Heart right ventricle (tissue), 16 donors: Measurements from ENCODE around the gene PGA5. TPM values are rescaled to one million over a fixed set of nuclear protein-coding genes. Genes with fewer than 3 reads are reported as not detected.
A peak's percentile ranks its signal among the peaks of the same experiment; 100 is the strongest.
"Not testable (repeated sequence)": the region's sequence is repeated elsewhere in the genome, so short reads cannot be mapped to it uniquely, and the experiment has no call there.

Source experiments
- ATAC-seq, 8 donors: fragments of 200-7000 bp; cut with Tn5 transposase; one replicate each; pipeline ENCODE4 v1.9.1; 2020; ENCODE audit warnings: mild to moderate bottlenecking in 8 of 8, moderate library complexity in 8 of 8, moderate number of reproducible peaks in 1 of 8
- DNase-seq, 2 donors: peaks; one replicate each; pipeline ENCODE4 v3.0.0-alpha.2; 2020
- H3K27ac ChIP-seq, 10 donors: fragments of 200-600 bp; sonication (generic) in 2 of 10; one replicate each; pipeline versions ENCODE4 v1.5.0 to v1.8.0; 2020 to 2022; ENCODE audit warnings: mild to moderate bottlenecking in 3 of 10
- H3K27me3 ChIP-seq, 7 donors: fragments of 200-600 bp; one replicate each; pipeline ENCODE4 v1.8.0; 2021 to 2022; ENCODE audit warnings: mild to moderate bottlenecking in 2 of 7
- H3K36me3 ChIP-seq, 9 donors: fragments of 200-600 bp; sonication (generic) in 1 of 9; one replicate each; pipeline versions ENCODE4 v1.5.0 to v1.8.0; 2020 to 2022; ENCODE audit warnings: mild to moderate bottlenecking in 2 of 9
- H3K4me1 ChIP-seq, 9 donors: fragments of 200-600 bp; sonication (generic) in 1 of 9; one replicate each; pipeline versions ENCODE4 v1.5.0 to v1.8.0; 2020 to 2022; ENCODE audit warnings: mild to moderate bottlenecking in 4 of 9
- H3K4me3 ChIP-seq, 10 donors: fragments of 200-600 bp; sonication (generic) in 2 of 10; one replicate each; pipeline versions ENCODE4 v1.5.0 to v1.8.0; 2020 to 2022; ENCODE audit warnings: mild to moderate bottlenecking in 7 of 10, moderate library complexity in 2 of 10
- H3K9me3 ChIP-seq, 11 donors: fragments of 200-600 bp in 10 of 11; sonication (generic) in 2 of 11; one replicate each; pipeline versions ENCODE4 v1.5.0 to v1.8.0; 2013 to 2022; ENCODE audit warnings: mild to moderate bottlenecking in 2 of 11, control low read depth in 1 of 11, moderate library complexity in 1 of 11
- WGBS, 2 donors: extraction: QIAGEN DNeasy Blood & Tissue Kit; methylation state at CpG; one replicate each; pipeline ENCODE4 v1.1.7; 2013; ENCODE audit warnings: inconsistent platforms in 1 of 2; 5-methylcytosine and 5-hydroxymethylcytosine counted together
- intact Hi-C, 10 donors: fragments of 100-400 bp; cut with DNase I; formaldehyde crosslinking; loops; one replicate each; pipeline versions ENCODE4 v1.11.1 to v1.14.2; 2022
- polyA plus RNA-seq, 2 donors: library from polyadenylated mRNA; stranded (reverse); fragments of 200-250 nt; gene quantifications; one replicate each; pipeline ENCODE4 v1.2.3, GENCODE V29; 2013
- total RNA-seq, 10 donors: library from RNA; stranded (reverse); fragmentation: NEBNext Ultra II Directional in 3 of 10; extraction: Animal tissue kit (Norgen Biotek cat#: 25700) in 3 of 10; gene quantifications; one replicate each; pipeline versions ENCODE4 v1.2.1 to v1.2.4, GENCODE V29; 2021 to 2023
- donor health status: Arrhythmogenic right ventricular cardiomyopathy.
- donor health status: ischemic (EF 13 %, LVEDD 7.1; RV severe dilation, severe dysfunction).
- donor health status: healthy with polysubstance abuse.
- donor health status: DM: no; HTN: yes; CAD: no.
- donor health status: DM: no; HTN: no; CAD: no.
- donor health status: ischemic (EF 25% LVEDD 6.9; RV normal size, moderate dysfunction).
- donor health status: ischemic (EF 25% LVEDD 5.7; RV mildly dilated, moderate dysfunction).
- donor health status: healthy.
- donor health status: DM: yes; HTN: yes; CAD: no.
- donor health status: Ischemic cardiomyopathy.
- donor health status: ischemic (EF 35%, LVEDD 5.7; RV mildly dilated, moderate dysfunction).
- donor health status: nonischemic (EF 11% LVEDD 7.7; RV severe dilation, severe dysfunction).
- donor health status: DM: yes; HTN: yes; CAD: no.
- donor health status: PGD.
- donor health status: ischemic (EF 29% LVEDD 5.4; RV normal size, mild dysfunction).
- donor health status: nonischemic (EF 23%, LVEDD 6.1; RV moderate dilation, normal function).

PGA5 gene
- total and polyA plus RNA-seq, 12 donors = 0.14 to 0.93 (median 0.58) TPM; not detected in 6

GRCh38 chr11:61231585-61231984 lies 9.4 kb upstream of the PGA5 start:
- H3K4me1 ChIP-seq, H3K27me3 ChIP-seq, H3K27ac ChIP-seq, intact Hi-C loops, H3K36me3 ChIP-seq, H3K9me3 ChIP-seq, ATAC-seq, H3K4me3 ChIP-seq, DNase-seq: not testable (repeated sequence)
- no CpG with 5 or more reads among the region's 5 CpGs for WGBS, 2 donors

- WGBS, 2 donors = no CpG with 5 or more reads among the region's 3 CpGs
- DNase-seq, H3K4me1 ChIP-seq, H3K9me3 ChIP-seq, intact Hi-C loops, H3K27ac ChIP-seq, H3K4me3 ChIP-seq, H3K36me3 ChIP-seq, ATAC-seq, H3K27me3 ChIP-seq: not testable (repeated sequence)
Observed at GRCh38 chr11:61232548-61233145, 8.3 kb upstream of the PGA5 start.

GRCh38 chr11:61237130-61237529 lies 3.8 kb upstream of the PGA5 start:
- H3K27ac ChIP-seq, intact Hi-C loops: not testable (repeated sequence)

GRCh38 chr11:61240288-61240687 lies 687 bp upstream of the PGA5 start:
- H3K27ac ChIP-seq, H3K4me1 ChIP-seq, H3K27me3 ChIP-seq, ATAC-seq, H3K4me3 ChIP-seq, DNase-seq, intact Hi-C loops, H3K9me3 ChIP-seq, H3K36me3 ChIP-seq: not testable (repeated sequence)
- WGBS, 2 donors = 66 to 67% methylated on average over 7 to 8 of the region's 8 CpGs

More at GRCh38 chr11:61237130-61237529, 3.8 kb upstream of the PGA5 start:
- not testable (repeated sequence) for H3K36me3 ChIP-seq, DNase-seq, H3K4me3 ChIP-seq, H3K9me3 ChIP-seq, H3K4me1 ChIP-seq, ATAC-seq, H3K27me3 ChIP-seq
- no CpG with 5 or more reads among the region's 4 CpGs for WGBS, 2 donors

- H3K4me1 ChIP-seq, intact Hi-C loops, H3K4me3 ChIP-seq, H3K27ac ChIP-seq, H3K36me3 ChIP-seq, H3K27me3 ChIP-seq, H3K9me3 ChIP-seq, DNase-seq: not testable (repeated sequence)
- ATAC-seq = peak in 6 of 8 donors; percentile 24 to 65 (median 40)
- no CpG with 5 or more reads among the region's 5 CpGs for WGBS, 2 donors
Observed at GRCh38 chr11:61241526-61241925, 551 bp downstream of the PGA5 start.

- H3K4me3 ChIP-seq, H3K36me3 ChIP-seq, H3K9me3 ChIP-seq, DNase-seq, H3K27me3 ChIP-seq, H3K27ac ChIP-seq, intact Hi-C loops, ATAC-seq, H3K4me1 ChIP-seq: not testable (repeated sequence)
- no CpG with 5 or more reads among the region's 10 CpGs for WGBS, 2 donors
Observed at GRCh38 chr11:61245284-61245964, 4.4 kb downstream of the PGA5 start.

- WGBS, 2 donors = 88 to 91% methylated on average over 9 of the region's 9 CpGs
Observed at GRCh38 chr11:61248071-61248470, 7.1 kb downstream of the PGA5 start.

GRCh38 chr11:61249201-61249600 lies 8.2 kb downstream of the PGA5 start:
- H3K27me3 ChIP-seq, H3K36me3 ChIP-seq, H3K4me3 ChIP-seq, H3K27ac ChIP-seq, intact Hi-C loops, H3K9me3 ChIP-seq: not testable (repeated sequence)
- WGBS, 2 donors = 75 to 80% methylated on average over 7 to 8 of the region's 8 CpGs
- DNase-seq = peak in 1 of 2 donors; percentile 24
- peak; percentile 44 to 83 (median 70) for ATAC-seq
- peaks cover 0 to 11% (median 0%) of the 10 kb centered on the region in 9 donors for H3K4me1 ChIP-seq

More at GRCh38 chr11:61248071-61248470, 7.1 kb downstream of the PGA5 start:
- ATAC-seq, intact Hi-C loops, H3K4me3 ChIP-seq, H3K9me3 ChIP-seq, H3K27ac ChIP-seq, DNase-seq, H3K27me3 ChIP-seq, H3K36me3 ChIP-seq: not testable (repeated sequence)
- peaks cover 0 to 11% (median 0%) of the 10 kb centered on the region in 9 donors for H3K4me1 ChIP-seq

GRCh38 chr11:61250796-61251765 lies 10.1 kb downstream of the PGA5 start:
- ATAC-seq = peak in 4 of 8 donors; percentile 22 to 42 (median 28)
- WGBS, 2 donors = 56 to 62% methylated on average over 20 of the region's 20 CpGs
- not testable (repeated sequence) for H3K36me3 ChIP-seq, H3K9me3 ChIP-seq, H3K27me3 ChIP-seq, H3K27ac ChIP-seq, DNase-seq, H3K4me3 ChIP-seq
- peaks cover 0 to 14% (median 0%) of the 10 kb centered on the region in 9 donors for H3K4me1 ChIP-seq
- intact Hi-C loops = loop anchor here in 3 of 10 donors (10.0 kb wide), 2 partner anchors 84 to 134 kb away; partner anchors contain the start of genes DDB1 (in 1 of the 3) and TKFC (in 1 of the 3)

- peaks cover 0 to 14% (median 0%) of the 10 kb centered on the region in 9 donors for H3K4me1 ChIP-seq
- DNase-seq, H3K27ac ChIP-seq, H3K4me3 ChIP-seq, H3K27me3 ChIP-seq, H3K36me3 ChIP-seq, H3K9me3 ChIP-seq, ATAC-seq: not testable (repeated sequence)
- 44 to 47% methylated on average over 1 of the region's 1 CpG for WGBS, 2 donors
- intact Hi-C loops = loop anchor here in 3 of 10 donors (10.0 kb wide), 2 partner anchors 82 to 132 kb away; partner anchors contain the start of genes DDB1 (in 1 of the 3) and TKFC (in 1 of the 3)
Observed at GRCh38 chr11:61252332-61252731, 11.4 kb downstream of the PGA5 start.
